HG03196 (cell line): Measurements from ENCODE around the gene POLR2I.

Experiments
- ATAC-seq: cut with Tn5 transposase; IDR thresholded peaks from one replicate; pipeline ENCODE4 v1.9.1; 2021; ENCODE audit not compliant: unreplicated experiment

Gene POLR2I

DNA sequence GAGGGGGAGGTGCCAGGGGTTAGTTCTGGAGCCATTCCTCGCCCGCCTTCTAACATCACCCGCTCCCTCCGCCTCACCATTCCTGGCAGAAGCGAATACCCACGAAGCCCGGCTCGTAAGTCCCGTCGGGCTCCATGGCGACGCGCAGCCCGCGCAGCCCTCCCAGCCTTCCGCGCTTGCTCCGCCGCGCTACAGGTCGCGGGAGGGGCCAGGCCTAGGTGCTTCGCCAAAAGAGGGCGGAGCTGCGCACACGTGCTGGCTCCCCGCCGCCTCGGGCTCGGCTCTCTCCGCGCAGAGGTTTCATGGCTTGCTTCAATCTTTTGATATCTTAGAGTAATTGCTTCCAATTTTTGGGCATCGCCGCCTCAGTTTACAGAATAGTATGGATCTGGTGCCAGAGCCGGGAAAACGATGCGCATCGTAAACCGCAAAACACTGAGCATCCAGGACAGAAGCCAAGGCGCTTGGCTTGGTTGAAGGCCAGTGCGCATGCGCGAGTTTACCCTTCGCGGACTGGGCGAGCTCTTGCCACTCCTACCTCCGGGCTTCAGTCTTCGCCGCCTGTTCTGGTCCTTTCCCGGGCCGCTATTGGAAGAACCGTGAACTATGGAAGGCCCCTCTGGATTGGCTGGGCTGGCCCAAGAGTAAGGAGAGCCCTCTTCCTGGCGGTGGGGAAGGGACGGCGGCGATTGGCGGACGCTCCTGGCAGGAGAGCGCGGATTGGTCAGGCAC, at the start of gene POLR2I:
Gene POLR2I (minus strand): TSS at position 155 of the 732 bp plus-strand sequence. CDS start 19 bp downstream, at position 136.
- peak; percentile 79 for ATAC-seq

DNA sequence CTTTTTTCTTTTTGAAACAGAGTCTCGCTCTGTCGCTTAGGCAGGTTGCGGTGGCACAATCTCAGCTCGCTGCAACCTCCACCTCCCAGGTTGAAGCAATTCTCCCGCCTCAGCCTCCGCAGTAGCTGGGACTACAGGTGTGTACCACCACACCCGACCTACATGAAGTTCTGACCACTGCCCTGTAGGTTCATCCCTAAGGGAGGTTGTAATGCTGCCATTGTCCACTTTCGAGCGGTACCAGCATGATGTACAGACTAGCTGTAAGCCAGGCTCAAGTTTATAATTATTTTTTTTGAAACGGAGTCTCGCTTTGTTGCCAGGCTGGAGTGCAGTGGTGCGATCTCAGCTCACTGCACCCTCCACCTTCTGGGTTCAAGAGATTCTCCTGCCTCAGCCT, 49.1 kb upstream of the POLR2I start:
- no peak for ATAC-seq

GRCh38 chr19:36160821-36161596, 46.3 kb upstream of the POLR2I start:
- ATAC-seq = no peak

DNA sequence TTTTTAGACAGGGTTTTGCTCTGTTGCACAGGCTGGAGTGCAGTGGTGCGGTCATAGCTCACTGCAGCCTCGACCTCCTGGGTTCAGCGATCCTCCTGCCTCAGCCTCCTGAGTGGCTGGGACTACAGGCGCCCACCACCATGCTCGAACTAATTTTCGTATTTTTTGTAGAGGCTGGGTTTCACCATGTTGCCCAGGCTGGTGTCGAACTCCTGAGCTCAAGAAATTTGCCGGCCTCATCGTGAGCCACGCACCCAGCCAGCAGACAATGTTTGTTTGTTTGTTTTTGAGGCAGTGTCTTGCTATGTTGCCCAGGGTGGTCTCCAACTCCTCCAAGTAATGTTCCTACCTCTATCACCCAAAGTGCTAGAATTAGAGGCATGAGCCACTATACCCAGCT, 38.5 kb upstream of the POLR2I start:
- ATAC-seq = no peak

- no peak for ATAC-seq
These were observed 37.8 kb upstream of the POLR2I start, which contains the start of gene COX7A1 for GRCh38 chr19:36152352-36153091. Gene COX7A1, minus strand, starts transcription at chr19:36152447. Its CDS starts 40 bp downstream, at chr19:36152407.

DNA sequence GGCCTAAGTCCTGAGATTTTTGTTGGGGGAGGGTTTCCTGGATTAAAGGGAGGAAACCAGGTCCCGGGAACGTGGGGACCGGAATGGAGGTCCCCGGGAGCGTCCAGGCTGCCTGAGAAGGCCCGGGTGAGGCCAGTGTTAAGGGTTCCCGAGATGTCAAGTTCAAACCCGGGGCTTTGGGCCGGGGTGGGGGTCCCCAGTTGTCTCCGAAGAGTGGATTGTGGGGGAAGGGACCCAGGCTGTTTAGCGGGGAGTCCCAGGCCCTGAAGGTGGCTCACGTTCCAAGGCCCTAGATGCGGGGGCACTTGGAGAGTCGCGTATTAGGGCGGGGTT, 37.3 kb upstream of the POLR2I start:
- ATAC-seq = no peak

- no peak for ATAC-seq
These were observed 36.7 kb upstream of the POLR2I start for GRCh38 chr19:36151144-36152018.

DNA sequence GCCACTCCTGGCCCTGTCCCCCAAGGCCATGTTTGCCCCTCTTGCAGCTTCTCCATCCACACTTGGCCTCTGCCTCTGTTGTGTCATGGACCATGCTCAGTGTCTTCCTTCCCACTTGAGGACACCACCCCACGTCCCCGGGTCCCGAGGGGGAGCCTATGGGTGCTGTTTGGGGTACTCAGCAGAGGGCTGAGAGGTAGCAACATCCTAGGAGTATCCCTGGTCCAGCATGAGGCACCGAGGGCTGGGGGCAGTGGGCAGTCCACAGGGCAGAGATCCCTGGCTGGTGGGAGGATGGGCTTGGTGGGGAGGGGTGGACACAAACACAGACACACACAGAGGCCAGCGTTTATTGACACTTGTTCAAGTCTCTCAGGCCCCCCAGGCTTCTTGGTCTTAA, 35.9 kb upstream of the POLR2I start:
- no peak for ATAC-seq

GRCh38 chr19:36149673-36150406, 35.2 kb upstream of the POLR2I start:
- no peak for ATAC-seq

DNA sequence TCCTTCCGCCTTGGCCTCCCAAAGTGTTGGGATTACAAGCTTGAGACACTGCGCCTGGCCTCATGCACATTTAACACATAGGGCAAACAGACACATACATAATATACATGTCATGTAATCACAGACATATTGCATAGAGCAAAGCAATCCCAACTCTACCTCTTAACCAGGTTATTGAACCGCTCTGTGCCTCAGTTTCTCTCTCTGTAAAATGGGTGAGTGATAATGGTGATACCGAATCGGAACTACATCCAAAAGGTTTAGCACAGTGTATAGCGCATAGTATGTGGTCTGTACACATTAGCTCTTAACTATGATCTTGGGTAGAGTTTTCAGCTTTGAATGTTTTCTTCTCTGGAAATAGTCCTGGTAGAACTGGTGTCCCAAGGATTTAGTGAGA, 29.9 kb upstream of the POLR2I start:
- no peak for ATAC-seq

GRCh38 chr19:36142496-36142895, 27.8 kb upstream of the POLR2I start:
- ATAC-seq = no peak

GRCh38 chr19:36142046-36142445, 27.4 kb upstream of the POLR2I start:
- no peak for ATAC-seq

DNA sequence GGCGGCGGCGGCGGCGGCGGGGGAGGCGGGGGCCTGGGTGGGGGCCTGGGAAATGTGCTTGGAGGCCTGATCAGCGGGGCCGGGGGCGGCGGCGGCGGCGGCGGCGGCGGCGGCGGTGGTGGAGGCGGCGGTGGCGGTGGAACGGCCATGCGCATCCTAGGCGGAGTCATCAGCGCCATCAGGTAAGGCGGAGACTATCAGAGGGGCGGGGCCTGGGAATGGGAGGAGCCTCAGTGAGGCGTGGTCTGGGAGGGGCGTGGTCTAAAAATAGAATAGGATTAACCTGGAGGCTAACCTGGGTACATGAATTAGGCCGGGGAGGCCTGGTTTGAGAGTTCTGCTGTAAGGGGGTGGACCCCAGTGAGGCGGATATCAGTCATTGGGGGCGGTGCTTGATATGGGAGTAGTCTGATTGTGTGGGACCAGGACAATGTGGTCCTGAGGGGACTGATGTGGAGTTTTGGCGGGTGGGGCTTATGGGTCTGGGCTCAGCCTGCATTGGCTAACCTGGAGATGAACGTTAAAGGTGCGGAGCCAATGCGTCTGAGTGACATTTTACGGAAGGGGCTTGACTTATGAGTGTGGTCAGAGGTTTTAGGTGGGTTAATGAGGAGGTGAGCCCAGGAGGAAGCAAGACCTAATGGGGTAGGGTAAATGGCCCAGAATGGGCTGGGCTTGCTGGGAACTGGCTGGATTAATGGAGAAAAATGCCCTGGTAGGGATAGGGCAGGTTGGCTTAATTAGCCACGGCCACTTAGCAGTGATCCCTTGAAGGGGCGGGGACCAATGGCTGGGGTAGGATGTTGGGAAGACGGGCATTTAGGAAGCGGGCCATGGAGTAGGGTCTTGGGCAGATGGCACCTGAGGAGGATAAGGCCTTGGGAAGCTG, 26.6 kb upstream of the POLR2I start:
- ATAC-seq = no peak

GRCh38 chr19:36140304-36141038, 25.8 kb upstream of the POLR2I start:
- ATAC-seq = no peak

- ATAC-seq = peak; percentile 71
These were observed 25.0 kb upstream of the POLR2I start, which contains the start of gene CAPNS1 for GRCh38 chr19:36139473-36140303. Gene CAPNS1, plus strand, starts transcription at chr19:36140066. Its CDS starts 946 bp downstream, at chr19:36141012.

DNA sequence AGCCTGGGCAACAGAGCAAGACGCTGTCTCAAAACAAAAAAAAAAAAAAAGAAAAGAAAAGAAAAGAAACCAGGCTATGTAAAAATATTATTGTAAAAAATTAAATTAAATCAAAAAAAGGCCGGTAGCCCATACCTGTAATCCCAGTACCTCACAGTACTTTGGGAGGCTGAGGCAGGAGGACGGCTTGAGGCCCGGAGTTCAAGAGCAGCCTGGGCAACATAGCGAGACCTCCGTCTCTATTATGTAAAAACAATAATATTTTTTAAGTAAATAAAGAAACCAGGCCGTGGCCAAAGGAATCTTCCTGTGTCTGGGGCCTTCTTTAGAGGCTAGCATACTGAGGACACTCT, 24.4 kb upstream of the POLR2I start:
- ATAC-seq = no peak

DNA sequence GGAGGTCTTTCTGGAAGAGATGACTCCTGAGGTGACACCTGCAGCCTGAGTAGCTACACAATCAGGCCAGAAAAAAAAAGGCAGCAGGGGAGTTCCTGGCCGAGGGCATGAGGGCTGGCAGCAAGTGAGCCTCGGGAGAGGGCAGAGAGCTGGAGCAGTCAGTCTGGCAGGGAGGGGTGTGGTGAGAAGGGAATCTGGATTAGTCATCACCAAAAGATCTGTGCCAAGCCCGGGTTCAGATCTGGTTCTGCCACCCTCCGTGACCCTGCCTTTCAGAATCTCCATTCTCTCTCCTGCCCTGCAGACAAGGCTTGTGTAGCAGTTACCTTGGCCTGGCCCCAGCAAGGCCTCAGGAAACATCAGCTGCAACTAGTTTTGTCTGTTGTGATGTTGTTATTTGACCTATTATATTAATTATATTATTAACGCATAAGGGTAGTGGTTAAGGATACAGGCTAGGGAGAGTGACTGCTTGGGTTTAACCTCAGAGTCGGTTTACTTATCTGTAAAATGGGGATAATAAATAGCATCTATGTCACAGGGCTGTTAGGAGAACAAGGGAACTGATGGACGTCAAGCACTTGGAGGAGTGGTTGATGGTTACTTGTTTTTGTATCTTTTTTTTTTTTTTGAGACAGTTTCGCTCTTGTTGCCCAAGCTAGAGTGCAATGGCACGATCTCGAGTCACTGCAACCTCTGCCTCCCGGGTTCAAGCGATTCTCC, 22.4 kb upstream of the POLR2I start:
- ATAC-seq = no peak
